ENCODE data around the gene CYTH1. TPM values are rescaled to one million over a fixed set of nuclear protein-coding genes. Genes with fewer than 3 reads are reported as not detected.

Gene CYTH1
- total and polyA plus RNA-seq, 10 of the 15 experiments (the other 5 are each of a cell fraction or from before 2014, with no cell fraction given): 6.6 to 188 (median 145) TPM

- TF ChIP-seq BCLAF1 (IDR thresholded peaks at IDR 0.05) (0 out of 2 replicates have a peak, but pooled peaks have one; percentile 15), NKRF (conservative IDR thresholded peaks at IDR 0.05) (peak; percentile 66), REST (IDR thresholded peaks at IDR 0.05; ENCODE audit: low read depth, low read length) (no peak), NR2F1 (conservative IDR thresholded peaks at IDR 0.05) (0 out of 2 replicates have a peak, but pooled peaks have one; percentile 51), CREM (IDR thresholded peaks at IDR 0.05; ENCODE audit: low read depth) (0 out of 2 replicates have a peak, but pooled peaks have one; percentile 20), MEF2B (IDR thresholded peaks at IDR 0.05; ENCODE audit: partially characterized antibody, poor library complexity, severe bottlenecking) (peak; percentile 21), YY1 (IDR thresholded peaks at IDR 0.05; ENCODE audit: low read depth, low read length) (0 out of 2 replicates have a peak, but pooled peaks have one; percentile 9), MLLT1 (IDR thresholded peaks at IDR 0.05) (peak; percentile 80), SIN3A (IDR thresholded peaks at IDR 0.05; ENCODE audit: low read depth, low read length) (no peak), HCFC1 (IDR thresholded peaks at IDR 0.05; ENCODE audit: low read length) (no peak)
Measured at GRCh38 chr17:78781104-78781892, 775 bp downstream of the CYTH1 start (continued).

Data from GM12878 (cell line).